ENCODE data around the gene LSAMP. TPM values are rescaled to one million over a fixed set of nuclear protein-coding genes. Genes with fewer than 3 reads are reported as not detected.

Gene LSAMP
- total RNA-seq, 4 donors from 2014 or later: 1.1 to 3.5 (median 2.0) TPM

DNA sequence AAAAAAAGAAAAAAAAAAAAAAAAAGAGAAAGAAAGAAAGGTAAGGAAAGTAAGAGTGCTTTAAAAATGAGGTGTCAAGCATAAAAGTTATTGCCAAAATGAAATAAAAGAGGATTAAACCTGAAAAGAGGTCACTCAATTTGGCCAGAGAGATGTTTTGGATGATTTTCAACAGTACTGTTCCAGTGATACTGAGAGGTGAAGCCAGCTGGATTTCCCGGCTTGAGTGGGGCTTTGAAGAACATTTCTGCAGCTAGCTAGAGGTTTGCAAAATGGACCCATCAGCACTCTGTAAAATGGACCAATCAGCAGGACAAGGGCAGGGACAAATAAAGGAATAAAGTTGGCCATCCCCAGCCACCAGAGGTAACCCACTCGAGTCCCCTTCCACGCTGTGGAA lies 128.5 kb downstream of the LSAMP start:
- intact Hi-C loops (cut with DNase I; ENCODE audit: low total_unique reads): no loop called here
- TF ChIP-seq, protein P1, sequence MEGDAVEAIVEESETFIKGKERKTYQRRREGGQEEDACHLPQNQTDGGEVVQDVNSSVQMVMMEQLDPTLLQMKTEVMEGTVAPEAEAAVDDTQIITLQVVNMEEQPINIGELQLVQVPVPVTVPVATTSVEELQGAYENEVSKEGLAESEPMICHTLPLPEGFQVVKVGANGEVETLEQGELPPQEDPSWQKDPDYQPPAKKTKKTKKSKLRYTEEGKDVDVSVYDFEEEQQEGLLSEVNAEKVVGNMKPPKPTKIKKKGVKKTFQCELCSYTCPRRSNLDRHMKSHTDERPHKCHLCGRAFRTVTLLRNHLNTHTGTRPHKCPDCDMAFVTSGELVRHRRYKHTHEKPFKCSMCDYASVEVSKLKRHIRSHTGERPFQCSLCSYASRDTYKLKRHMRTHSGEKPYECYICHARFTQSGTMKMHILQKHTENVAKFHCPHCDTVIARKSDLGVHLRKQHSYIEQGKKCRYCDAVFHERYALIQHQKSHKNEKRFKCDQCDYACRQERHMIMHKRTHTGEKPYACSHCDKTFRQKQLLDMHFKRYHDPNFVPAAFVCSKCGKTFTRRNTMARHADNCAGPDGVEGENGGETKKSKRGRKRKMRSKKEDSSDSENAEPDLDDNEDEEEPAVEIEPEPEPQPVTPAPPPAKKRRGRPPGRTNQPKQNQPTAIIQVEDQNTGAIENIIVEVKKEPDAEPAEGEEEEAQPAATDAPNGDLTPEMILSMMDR (IDR thresholded peaks at IDR 0.05): no peak
- no peak for TF ChIP-seq POLR2A (IDR thresholded peaks at IDR 0.05)
- WGBS, 2 donors: 86 to 89% methylated on average over 3 of the region's 3 CpGs
- H3K4me3 ChIP-seq (ENCODE audit: low read depth, poor library complexity, severe bottlenecking): no peak overlapping the region
- no peak for DNase-seq (ENCODE audit: low spot score in 2 of 2)

DNA sequence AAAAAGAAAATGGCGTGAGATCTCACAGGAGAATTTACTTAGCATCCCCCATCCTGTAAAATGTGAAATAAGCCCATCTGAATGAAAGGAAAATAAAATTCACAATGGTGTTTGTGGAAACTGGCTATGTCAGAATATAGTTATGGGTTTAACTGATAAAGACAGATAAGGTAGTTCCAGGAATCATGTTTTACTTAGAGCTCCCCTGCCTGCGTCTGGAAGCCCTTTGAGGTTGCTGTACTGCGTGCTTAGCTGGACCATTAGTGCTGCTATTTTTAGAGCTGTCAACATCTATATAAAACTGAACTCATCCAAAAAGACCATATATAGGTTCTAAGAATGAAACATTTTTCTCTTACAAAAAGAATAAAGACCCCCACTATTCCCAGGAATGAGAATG lies 130.8 kb downstream of the LSAMP start:
- TF ChIP-seq, protein P1 (IDR thresholded peaks at IDR 0.05): no peak
- no peak for TF ChIP-seq POLR2A (IDR thresholded peaks at IDR 0.05)
- 66 to 67% methylated on average over 3 of the region's 3 CpGs for WGBS, 2 donors
- no peak for DNase-seq (ENCODE audit: low spot score in 2 of 2)
- no peak overlapping the region for H3K4me3 ChIP-seq (ENCODE audit: low read depth, poor library complexity, severe bottlenecking)
- intact Hi-C loops (cut with DNase I; ENCODE audit: low total_unique reads): no loop called here

DNA sequence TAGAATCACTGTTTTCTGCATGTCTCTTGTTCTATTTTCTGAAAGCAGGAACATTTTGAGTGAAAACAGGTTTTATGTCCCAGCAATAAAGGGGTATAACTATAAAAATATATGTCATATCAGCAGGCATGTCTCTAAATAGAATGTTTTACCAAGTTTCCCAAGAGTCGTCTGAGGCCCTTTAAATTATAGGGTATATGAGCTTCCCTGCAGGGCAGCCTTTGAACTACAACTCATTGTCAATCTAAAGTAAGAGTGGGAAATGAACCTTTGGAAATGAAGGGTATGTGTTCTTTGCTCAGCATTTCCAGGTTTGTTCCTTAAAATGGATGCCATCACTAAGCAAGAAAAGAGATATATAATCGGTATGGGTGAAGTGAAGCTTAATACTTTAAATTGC lies 138.6 kb downstream of the LSAMP start:
- intact Hi-C loops (cut with DNase I; ENCODE audit: low total_unique reads): no loop called here
- H3K4me3 ChIP-seq (ENCODE audit: low read depth, poor library complexity, severe bottlenecking): no peak overlapping the region
- no peak for DNase-seq (ENCODE audit: low spot score in 2 of 2)
- WGBS, 2 donors: 68 to 70% methylated on average over 2 of the region's 2 CpGs
- TF ChIP-seq, protein P1 (IDR thresholded peaks at IDR 0.05): no peak
- no peak for TF ChIP-seq POLR2A (IDR thresholded peaks at IDR 0.05)

DNA sequence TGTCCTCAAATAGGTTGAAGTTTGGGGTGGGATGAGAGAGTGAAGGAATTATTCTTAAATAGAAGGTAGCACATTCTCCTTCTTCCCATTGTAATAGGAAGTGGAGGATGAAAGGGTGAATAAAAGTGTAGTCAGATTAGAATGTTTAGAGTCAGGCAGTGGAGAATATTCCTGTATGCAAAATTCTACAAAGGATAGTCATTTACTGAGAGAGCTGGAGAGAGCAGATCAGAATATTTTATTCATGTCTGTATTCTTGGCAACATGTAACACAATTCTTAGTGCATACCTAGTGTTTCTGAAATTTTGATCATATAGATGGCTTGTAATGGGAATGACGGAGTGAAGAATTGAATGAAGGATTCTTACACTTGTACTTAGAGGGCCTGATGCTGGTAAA lies 139.1 kb downstream of the LSAMP start:
- 93 to 94% methylated on average over 1 of the region's 1 CpG for WGBS, 2 donors
- TF ChIP-seq, protein P1 (IDR thresholded peaks at IDR 0.05): no peak
- no peak for TF ChIP-seq POLR2A (IDR thresholded peaks at IDR 0.05)
- intact Hi-C loops (cut with DNase I; ENCODE audit: low total_unique reads): no loop called here
- H3K4me3 ChIP-seq (ENCODE audit: low read depth, poor library complexity, severe bottlenecking): no peak overlapping the region
- no peak for DNase-seq (ENCODE audit: low spot score in 2 of 2)

DNA sequence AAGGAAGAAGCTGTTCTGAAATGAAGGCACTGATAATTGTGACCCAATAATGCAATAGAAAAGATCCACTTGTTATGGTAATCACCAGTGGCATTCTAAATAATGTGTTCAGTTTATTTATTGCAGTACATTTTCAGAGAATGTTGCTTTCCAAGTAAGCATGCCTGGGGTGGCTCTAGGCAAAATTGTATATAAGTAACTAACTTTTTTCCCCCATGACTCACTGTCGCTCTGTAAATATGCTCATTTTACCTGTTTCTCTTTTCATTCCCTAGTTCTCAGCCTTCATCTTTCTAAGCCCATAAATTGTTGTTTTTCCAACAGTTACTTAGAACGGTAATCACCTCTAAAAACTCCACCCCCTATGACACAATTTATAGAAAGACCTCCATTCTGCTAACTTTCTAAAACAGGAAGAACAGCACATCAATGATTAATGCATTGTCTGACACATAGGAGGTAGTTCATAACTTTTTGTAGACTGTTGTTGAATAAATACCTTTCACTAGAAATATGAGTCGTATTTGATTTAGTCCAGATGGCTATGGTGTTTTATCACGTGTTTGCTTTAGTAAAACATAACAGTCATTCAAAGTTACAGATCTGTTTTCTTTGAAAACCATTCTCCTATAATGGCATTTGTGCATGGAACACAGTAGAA lies 143.1 kb downstream of the LSAMP start:
- intact Hi-C loops (cut with DNase I; ENCODE audit: low total_unique reads): no loop called here
- 42 to 46% methylated on average over 4 of the region's 4 CpGs for WGBS, 2 donors
- no peak for TF ChIP-seq POLR2A (IDR thresholded peaks at IDR 0.05)
- TF ChIP-seq, protein P1 (IDR thresholded peaks at IDR 0.05): no peak
- H3K4me3 ChIP-seq (ENCODE audit: low read depth, poor library complexity, severe bottlenecking): no peak overlapping the region
- no peak for DNase-seq (ENCODE audit: low spot score in 2 of 2)

DNA sequence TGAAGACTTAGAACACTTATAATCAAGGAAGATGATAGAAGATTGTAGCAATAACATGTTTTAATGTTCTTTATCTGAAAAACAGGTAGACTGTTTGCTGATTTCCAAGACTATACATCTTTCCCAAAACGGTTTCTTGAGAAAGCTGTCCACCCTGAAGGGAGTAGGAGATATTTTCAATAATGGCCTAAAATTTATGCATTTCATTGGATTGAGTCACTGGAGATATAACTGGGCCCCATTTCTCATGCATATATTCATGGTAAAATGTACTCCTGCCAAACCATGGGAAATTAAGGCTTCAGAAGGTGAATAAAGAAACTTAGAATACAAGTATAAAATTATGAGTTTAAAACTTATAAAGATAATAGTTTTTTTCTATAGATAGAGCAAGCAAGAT lies 143.9 kb downstream of the LSAMP start:
- no peak for DNase-seq (ENCODE audit: low spot score in 2 of 2)
- WGBS, 2 donors: 60 to 80% methylated on average over 1 of the region's 1 CpG
- intact Hi-C loops (cut with DNase I; ENCODE audit: low total_unique reads): no loop called here
- TF ChIP-seq, protein P1 (IDR thresholded peaks at IDR 0.05): no peak
- no peak for TF ChIP-seq POLR2A (IDR thresholded peaks at IDR 0.05)
- H3K4me3 ChIP-seq (ENCODE audit: low read depth, poor library complexity, severe bottlenecking): no peak overlapping the region

All from lower leg skin (tissue), 4 donors.